ENCODE measurements around the gene SAMD8. TPM values are rescaled to one million over a fixed set of nuclear protein-coding genes. Genes with fewer than 3 reads are reported as not detected.
A peak's percentile ranks its signal among the peaks of the same experiment; 100 is the strongest.

SAMD8 gene
- 13.0 and 18.4 TPM in 2 replicates for total RNA-seq (2014; rRNA removed; shearing (Covaris generic))

GRCh38 chr10:75111365-75111906, at the start of gene SAMD8:
TSS of gene SAMD8 (plus strand) at chr10:75111656. CDS start at chr10:75150529, 38,873 bp downstream.
- peak; percentile 92 for DNase-seq (ENCODE audit: low spot score)

GRCh38 chr10:75061709-75062505, 49.5 kb upstream of the SAMD8 start:
- no peak for DNase-seq (ENCODE audit: low spot score)

- DNase-seq (ENCODE audit: low spot score), result no peak
Observed at GRCh38 chr10:75062506-75063299, 48.8 kb upstream of the SAMD8 start.

GRCh38 chr10:75063461-75064230, 47.8 kb upstream of the SAMD8 start:
- DNase-seq (ENCODE audit: low spot score), result no peak

DNA sequence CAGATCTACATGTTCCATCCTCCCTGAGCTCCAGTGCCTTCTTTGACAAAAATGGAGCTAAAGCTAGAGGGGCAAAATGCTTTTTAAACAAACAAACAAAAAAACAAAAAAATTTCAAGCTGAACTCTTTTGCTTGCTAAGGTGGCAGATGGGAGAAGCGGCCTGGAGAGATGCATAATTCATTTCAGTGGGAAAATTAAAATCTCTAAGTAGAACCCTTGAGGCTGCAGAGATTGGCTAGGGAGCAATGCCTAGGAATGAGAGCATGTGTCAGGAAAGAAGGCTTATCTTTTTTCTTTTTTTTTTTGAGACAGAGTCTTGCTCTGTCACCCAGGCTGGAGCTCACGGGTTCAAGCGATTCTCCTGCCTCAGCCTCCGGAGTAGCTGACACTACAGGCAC, 46.4 kb upstream of the SAMD8 start:
- no peak for DNase-seq (ENCODE audit: low spot score)

DNA sequence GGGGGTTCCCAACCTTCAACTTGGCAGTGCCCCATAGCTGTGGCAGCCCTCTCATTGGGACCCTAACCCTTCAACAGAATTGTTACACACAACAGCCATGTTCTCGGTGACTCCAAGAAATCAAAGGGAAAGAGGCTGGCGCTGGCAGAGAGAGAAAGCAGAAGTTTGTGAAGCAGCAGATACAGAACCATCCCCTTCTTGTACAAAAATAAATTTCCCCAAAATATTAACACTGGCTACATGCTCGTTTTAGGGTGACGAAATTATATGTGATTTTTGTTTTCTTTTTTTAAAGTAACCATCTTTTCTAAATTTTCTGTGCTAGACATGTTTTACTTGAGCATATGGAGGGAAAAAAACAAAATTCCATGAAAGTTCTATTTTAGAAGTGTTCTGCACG, 45.2 kb upstream of the SAMD8 start:
- DNase-seq (ENCODE audit: low spot score), result no peak

GRCh38 chr10:75067272-75067671, 44.2 kb upstream of the SAMD8 start:
- no peak for DNase-seq (ENCODE audit: low spot score)

DNA sequence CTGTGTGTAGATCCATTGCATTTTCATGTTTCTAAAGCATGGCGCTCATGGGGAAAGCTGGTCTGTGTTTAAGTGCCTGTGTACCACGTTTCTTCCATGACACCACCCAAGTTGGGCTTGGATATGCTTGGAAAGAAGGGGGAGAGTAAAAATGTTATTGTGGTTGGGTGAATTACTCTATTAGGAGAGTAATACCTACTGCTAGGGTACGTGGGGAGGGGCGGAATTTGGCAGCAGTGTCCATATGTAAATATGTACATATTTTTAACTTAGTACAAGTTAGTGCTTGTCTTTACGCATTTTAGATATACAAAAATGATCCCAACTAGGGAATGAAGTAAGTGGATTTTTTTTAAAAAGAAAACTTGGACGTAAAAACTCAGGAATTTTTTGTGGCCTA, 42.9 kb upstream of the SAMD8 start:
- DNase-seq (ENCODE audit: low spot score), result no peak

- DNase-seq (ENCODE audit: low spot score), result no peak
Observed at GRCh38 chr10:75070476-75070875, 41.0 kb upstream of the SAMD8 start.

DNA sequence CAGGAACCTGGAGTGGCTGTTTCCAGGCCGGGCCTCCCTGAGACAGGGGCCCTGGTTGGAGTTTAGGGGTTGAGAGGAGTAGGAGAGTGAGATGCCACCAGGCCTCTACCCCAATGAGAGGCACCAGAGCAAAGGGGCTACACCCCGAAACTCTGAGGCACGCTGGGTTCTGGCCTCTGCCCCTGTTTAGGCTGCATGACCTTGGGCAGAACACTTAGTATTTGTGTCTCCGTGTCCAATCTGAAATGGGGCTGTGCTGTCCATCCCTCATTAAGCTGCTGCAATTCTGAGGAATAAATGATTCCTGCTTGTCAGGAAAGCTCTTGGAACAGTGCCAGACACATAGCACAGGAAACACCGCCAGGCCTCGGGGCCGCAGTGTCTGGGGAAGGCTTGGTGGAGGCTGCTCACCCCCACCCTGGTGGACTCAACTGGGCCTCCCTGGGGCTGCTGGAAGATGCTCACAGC, 40.5 kb upstream of the SAMD8 start:
- DNase-seq (ENCODE audit: low spot score), result no peak

GRCh38 chr10:75071756-75072155, 39.7 kb upstream of the SAMD8 start:
- no peak for DNase-seq (ENCODE audit: low spot score)

DNA sequence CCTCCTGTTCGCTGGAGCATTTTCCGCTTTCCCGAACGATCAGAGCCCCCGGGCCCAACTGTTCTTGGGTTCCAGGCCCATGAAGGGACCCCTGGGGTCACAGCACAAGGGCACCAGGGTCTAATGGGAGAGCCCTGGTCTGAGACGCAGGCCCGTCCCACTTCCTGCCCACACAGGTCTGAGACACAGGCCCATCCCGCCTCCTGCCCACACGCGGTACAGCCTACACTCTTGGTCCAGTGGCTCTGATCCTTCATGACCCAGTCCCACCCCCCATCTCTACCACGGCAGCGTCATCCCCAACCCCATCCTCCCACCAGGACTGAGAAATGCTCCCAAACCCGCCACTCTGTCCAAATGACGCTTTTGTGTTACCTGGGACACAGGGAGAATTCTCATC, 38.7 kb upstream of the SAMD8 start:
- DNase-seq (ENCODE audit: low spot score), result no peak

DNA sequence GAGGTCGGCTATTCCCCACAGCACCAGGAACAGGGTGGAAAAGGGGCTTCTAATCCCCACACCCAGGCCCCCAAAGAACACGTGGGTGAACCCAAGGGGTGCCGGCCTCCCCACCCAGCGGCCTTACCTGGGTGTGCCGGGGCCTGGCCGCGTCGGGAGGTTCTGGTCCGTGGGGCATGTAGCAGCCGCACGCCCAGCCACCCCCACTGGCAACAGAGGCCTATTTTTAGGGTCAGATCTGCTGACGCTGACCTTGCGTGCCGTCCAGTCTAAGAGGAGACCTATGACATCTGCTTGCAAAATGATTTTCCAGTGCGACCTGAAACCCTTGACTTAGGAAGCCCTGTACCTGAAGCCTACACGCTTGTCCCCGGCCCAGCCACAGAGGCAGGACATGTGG, 38.0 kb upstream of the SAMD8 start:
- no peak for DNase-seq (ENCODE audit: low spot score)

GRCh38 chr10:75074711-75075445, 36.6 kb upstream of the SAMD8 start:
- DNase-seq (ENCODE audit: low spot score), result no peak

DNA sequence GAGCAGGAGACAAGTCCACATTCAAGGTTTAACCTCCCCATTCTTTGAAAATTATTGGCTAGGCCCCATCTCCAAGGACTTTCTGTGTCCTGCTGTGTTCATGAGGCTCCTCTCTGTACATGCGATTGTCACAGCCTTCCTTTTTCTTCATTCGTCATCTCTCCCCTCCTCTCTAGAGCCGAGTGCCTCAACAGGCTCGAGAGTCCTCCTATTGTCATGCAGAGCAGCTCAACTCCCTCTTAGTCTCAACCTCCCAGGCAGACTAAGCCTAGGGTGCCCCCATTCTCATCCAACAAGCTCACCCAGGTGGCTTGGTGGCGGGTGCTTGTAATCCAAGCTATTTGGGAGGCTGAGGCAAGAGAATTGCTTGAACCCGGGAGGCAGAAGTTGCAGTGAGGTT, 35.1 kb upstream of the SAMD8 start:
- no peak for DNase-seq (ENCODE audit: low spot score)

DNA sequence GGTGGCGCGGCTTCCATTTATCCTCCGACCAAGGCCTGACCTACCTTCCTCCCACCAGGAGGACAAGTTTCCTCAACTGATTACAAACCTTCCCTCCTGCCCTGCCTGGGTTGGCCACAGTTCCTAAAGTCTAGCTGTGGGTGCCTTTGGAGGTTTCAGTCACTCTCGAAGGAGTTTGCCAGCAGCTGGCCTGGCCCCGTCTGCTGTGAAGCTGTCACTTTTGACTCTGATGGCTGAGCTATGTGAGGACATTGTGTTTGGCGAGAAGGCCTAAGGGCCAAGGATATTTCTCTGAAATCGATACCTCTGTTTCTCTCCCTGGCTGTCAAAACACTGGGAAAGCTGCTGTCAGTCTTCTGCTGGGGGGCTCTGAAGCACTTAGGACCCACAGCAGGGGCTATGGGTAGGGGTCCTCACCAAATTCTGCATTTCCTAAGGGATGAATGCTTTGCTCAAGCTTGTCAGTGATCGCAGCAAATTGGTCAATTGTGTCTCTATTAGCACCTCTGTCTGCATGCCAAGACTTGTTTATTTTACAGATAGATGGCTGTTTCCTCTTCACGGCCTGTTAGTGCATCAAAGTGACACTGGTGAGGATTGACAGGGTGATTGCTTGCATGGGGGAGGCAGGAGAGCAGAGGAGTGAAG, 31.9 kb upstream of the SAMD8 start:
- DNase-seq (ENCODE audit: low spot score), result no peak

GRCh38 chr10:75080554-75080953, 30.9 kb upstream of the SAMD8 start:
- no peak for DNase-seq (ENCODE audit: low spot score)

DNA sequence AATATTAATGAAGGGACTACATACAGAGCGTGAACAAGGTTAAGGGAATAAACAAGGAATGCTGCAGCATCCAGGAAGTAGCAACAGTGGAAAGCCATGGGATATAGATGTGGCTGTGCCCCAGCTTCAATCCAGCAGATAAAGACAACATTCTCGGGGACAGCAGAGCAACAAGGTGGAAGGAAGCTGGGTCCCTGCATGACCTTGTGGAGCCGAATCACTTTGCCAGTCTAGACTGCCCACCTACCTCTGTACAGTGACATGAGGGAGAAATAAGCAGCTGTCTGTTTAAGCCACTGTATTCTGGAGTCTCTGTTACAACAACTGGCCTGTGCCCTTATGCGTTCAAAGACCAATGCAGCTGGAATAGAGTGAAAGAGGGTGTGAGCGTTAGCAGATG, 30.1 kb upstream of the SAMD8 start:
- no peak for DNase-seq (ENCODE audit: low spot score)

DNA sequence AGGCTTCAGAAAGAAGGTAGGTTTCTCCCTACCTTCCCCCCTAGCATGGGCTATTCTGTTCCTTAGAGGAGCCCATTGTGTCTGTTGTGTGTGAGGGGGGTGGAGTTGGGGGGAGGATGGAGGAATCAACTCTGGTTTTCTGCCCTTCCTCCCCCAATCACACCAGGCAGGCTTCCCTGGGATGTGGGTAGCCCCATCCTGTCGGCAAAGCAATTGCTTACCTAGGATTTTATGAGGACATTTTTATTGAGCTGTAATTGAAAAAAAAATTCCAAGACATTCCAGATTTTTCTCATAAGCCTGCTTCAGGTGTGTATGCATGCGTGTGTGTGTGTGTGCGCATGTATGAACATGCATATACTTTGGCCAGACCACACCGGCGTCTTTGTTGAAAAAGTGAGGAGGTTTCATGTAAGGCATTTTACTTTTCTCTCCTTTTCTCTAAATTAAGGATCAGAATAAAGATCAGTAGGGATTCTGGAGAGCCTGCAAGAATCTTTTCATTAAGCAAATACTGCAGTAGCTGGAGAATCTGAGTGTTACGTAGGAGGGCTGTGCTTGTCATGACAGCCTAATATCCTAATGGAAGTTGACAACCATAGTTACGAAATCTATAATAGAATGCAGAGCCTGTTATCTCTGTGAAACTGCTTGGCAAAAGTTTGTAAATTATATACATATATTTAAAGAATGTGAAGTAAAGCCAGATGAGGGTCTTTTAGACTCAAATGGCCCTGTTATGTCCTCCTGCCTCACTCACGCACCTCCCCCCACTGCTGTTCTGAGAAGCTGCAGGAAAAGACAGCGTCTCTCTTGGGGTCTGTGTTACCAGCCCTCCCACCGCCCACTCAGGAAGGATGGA, 27.3 kb upstream of the SAMD8 start:
- no peak for DNase-seq (ENCODE audit: low spot score)

All from A172 (cell line).